ENCODE measurements around the gene ELMO1.

The ELMO1 gene

GRCh38 chr7:37368540-37368939 is 80.1 kb downstream of the ELMO1 start:
- DNase-seq (ENCODE audit: low read depth in 2 of 2), result no peak

DNA sequence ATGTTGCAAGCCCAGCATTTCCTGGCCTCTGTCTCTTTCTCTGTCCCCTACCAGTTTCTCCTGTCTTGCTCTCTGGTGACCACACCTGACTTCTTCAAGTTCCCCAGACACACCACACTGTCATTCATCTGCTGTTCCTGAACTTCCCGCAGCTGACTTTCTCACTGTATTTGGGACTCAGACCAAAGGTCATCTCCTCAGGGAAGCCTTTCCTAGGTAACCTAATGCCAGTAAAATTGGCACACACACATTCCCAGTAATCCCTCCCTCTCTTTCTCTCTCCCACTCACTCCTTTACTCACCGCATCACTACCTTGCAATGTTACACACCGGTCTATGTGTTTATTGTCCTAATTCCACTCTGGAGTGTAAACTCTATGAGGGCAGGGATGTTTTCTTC is 81.7 kb downstream of the ELMO1 start:
- DNase-seq (ENCODE audit: low read depth in 2 of 2), result no peak

GRCh38 chr7:37366445-37366844 is 82.2 kb downstream of the ELMO1 start:
- DNase-seq (ENCODE audit: low read depth in 2 of 2), result no peak

DNA sequence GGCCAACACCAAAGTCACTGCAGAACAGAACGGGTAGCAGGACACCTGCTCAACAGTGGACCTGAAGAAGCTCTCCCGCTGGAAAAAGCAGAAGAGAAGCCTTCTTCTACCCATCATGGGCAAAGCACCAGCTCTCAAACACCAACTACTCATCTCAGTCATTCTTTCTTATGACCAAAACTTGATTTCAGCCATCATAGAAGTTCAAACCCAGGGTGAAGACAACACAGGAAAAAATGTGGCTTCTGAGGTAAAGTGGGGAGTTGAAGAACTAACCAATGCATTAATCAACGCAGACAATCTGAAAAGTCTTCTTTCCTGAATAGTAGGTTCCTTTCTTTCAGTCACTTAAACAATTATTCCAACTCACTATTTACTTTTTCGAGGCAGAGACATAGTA is 83.3 kb downstream of the ELMO1 start:
- DNase-seq (ENCODE audit: low read depth in 2 of 2), result no peak

DNA sequence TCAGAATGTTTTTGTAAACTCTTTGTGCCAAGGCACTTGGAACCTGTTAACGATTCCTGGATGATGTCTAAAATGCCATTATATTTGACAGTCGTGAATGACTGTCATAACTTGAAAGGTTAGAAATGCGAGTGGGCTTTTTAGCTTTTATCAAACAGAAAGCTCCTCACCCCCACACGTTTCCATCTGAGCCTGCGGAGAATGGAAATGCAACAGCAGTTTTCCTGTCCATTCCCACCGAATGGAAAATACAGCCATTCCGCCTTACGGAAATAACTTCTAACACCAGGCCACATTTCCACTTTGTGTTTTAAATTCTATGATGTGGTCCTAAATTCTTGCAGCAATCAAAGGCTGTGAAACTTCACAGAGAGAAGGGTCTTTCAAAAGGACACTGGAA is 83.8 kb downstream of the ELMO1 start:
- DNase-seq (ENCODE audit: low read depth in 2 of 2), result no peak

DNA sequence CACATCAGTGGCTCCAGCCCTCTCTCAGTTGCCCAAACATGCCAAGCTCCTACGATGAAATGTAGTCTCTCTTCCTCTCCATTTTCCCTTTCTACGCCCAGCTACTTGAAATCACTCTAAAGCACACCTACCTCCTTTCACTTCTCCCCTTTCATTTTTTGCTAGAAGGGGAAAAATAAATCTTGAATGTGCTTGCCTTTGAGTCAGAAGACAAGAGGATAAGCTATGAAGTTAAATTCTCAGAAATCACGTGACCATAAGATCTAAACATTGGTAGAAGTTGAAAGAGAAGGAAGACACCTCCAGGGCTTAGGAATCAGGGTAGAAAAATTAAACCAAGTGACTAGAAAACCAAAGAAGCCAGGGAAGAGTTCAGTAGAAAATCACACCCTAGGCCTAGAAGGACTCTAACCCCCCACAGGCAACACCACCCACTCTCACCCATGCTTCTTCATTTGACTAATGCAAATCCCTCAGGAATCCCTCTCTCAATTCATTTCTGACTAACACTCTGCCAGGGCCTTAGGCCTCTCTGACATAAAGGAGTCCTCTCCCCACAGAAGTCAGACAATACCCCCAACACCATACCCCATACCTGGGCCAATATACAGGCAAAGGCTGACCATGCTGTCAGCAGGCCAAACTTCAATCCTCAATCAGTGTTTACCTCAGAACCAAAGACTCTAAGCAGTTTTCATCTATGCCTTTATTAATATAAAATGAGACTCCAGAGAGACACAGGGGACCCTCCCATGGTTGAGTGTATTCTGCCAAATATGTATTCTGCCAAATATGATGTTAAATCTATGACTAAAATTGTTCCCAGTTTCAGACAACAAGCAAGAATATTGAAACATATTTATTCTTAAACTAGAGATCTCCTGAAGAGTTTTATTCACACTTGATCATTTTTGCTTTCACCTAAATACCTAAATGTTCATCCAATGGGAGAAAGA is 84.8 kb downstream of the ELMO1 start:
- no peak for DNase-seq (ENCODE audit: low read depth in 2 of 2)

DNA sequence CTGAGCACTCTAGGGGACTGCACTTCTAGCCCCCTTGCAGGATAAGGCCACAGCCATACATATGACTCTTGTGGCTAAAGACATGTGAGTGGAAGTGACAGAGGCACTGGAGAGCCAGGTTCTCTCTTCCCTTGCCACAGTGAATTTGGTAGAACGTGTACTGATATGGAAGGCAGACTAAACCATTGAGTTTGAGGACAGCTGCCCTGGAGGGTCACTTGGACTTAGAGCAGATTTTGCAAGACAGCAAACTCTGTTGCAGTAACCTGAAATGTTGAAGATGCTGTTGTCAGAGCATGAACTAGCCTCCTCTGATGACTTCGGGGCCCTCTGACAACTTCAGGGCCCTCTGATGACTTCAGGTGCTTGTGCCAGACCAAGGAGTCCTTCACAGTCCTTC is 85.9 kb downstream of the ELMO1 start:
- no peak for DNase-seq (ENCODE audit: low read depth in 2 of 2)

GRCh38 chr7:37360484-37360883 is 88.2 kb downstream of the ELMO1 start:
- no peak for DNase-seq (ENCODE audit: low read depth in 2 of 2)

DNA sequence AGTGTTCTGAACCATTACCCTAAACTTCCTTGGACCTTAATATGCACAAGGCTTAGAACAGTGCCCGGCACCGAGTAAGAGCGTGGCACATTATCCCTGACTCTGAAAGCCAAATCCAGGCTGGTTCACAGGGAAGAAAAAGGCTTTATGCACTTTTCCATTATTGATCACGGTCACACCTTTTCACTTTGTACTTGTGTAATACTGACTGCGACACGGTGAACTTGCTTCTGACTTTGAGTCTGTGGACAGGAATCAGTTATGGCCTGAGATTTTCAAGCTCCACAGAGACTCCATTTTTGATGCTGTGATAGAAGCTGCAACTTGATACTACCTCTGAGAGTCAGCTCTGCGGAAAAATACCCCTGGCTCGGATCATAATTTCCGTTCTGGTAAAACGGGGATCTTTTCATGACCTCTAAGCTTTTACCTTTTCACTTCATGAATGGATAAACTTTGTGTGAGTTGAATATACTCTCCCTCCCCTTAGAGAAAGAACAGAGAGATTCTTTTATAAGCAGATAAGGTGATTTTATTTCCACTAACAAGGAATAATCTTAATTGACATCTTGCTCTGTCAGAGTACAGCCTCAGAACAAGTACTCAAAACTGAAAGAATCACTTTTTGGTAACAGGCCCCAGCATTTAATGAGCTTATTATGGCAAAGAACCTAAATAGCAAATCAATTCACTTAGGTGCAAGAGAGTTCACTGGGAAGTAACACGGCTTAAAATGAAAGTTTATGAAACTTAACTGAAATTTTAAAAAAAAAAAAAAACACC is 88.8 kb downstream of the ELMO1 start:
- no peak for DNase-seq (ENCODE audit: low read depth in 2 of 2)

DNA sequence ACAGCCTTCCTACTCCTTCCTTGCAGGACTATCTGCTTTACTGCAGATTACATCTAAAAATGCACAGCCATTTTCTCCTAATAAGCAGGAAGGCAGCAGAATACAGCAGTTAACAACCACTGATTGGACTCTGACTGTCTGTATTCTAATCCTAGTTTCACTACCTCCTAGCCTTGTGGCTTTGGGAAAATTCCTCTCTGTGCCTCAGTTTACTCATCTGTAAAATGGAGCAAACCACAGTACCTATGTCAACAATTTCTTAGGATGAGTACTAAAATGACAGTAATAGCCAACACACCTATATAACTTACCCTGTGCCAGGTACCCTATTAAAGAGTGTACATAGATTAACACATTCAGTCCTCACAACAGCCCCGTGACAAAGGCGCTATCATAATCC is 89.5 kb downstream of the ELMO1 start:
- DNase-seq (ENCODE audit: low read depth in 2 of 2), result no peak

- DNase-seq (ENCODE audit: low read depth in 2 of 2), result no peak
Observed at GRCh38 chr7:37357637-37357996, 91.0 kb downstream of the ELMO1 start.

GRCh38 chr7:37356911-37357636 is 91.6 kb downstream of the ELMO1 start:
- DNase-seq (ENCODE audit: low read depth in 2 of 2), result no peak

GRCh38 chr7:37354656-37355131 is 94.0 kb downstream of the ELMO1 start:
- DNase-seq (ENCODE audit: low read depth in 2 of 2), result peak; percentile 47 to 58

DNA sequence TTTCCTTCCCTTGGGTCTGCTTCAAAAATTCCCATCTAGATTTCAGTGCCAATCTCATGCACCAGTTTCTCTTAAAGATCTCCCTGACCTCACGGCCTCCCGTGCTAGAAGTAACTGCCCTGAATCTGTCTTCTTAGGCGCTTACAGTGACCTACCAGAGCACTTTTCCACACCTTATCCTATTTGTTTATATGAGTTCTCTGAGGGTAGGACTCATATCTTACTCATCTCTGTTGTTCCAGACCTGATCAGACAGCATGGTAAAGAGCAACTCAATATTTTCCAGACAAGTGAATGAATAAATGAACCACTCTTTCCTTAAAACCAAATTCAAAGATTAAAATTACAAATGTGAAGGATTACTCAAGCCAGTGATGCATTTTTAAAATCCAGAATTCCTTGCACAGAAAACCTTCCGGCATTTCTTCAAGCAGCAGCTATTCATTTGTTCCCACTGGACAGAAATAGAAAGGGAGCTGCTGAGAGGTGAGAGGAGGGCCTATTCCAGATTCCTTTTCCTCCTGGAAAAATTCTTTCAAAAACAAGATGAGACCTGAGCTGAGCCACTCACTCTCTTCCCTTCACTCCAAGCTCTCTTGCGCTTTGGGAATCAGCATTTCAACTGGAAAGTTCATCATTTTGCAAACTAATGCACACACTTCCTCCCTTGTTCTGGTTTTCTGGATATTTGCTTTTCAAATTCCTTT is 94.6 kb downstream of the ELMO1 start:
- DNase-seq (ENCODE audit: low read depth in 2 of 2), result no peak

- DNase-seq (ENCODE audit: low read depth in 2 of 2), result peak; percentile 39 to 61
Observed at GRCh38 chr7:37352974-37353948, 95.4 kb downstream of the ELMO1 start.

DNA sequence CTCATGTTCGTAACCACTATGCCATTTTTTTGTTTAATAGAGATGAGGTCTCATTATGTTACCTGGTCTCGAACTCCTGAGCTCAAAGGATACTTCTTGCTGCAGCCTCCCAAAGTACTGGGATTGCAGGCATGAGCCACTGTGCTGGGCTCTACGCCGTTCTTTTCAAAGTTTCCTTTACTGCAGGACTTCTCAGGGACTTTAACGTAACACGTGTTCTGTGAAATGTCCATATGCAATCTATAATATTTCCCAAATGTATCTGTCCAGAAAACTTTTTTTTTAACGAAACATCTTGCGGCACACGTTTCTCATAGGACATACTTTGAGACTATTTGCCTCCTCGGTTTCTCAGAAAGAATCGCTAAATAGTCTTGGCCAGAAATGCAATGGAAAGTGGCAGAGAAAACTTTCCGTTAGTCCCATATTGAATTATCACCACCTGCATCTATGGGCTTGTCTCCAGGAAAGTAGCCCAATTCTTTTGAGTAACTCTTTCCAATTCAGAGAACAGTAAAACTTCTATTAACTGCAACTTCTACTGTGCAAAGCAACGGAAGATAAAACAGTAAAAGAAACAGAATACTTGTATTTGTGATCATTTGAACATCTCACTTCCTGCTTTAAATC is 96.3 kb downstream of the ELMO1 start:
- DNase-seq (ENCODE audit: low read depth in 2 of 2), result no peak

DNA sequence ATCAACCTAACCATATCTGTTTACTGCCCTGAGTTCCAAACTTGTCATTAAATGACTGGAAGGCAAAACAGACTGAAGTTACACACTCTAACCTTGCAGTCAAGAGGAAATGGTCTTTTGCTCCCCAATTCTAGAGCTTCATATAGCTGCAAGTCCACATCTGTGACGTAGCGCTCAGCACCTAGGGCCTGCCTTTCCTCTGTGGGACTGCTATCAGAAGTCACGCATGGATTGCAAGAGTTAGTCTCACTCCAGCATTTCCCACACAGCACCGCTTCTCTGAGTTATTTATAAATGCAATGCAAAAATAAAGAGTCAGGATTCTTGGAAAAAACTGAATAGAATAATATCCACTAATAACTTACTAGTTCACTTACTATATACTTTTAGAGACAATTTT is 96.9 kb downstream of the ELMO1 start:
- no peak for DNase-seq (ENCODE audit: low read depth in 2 of 2)

DNA sequence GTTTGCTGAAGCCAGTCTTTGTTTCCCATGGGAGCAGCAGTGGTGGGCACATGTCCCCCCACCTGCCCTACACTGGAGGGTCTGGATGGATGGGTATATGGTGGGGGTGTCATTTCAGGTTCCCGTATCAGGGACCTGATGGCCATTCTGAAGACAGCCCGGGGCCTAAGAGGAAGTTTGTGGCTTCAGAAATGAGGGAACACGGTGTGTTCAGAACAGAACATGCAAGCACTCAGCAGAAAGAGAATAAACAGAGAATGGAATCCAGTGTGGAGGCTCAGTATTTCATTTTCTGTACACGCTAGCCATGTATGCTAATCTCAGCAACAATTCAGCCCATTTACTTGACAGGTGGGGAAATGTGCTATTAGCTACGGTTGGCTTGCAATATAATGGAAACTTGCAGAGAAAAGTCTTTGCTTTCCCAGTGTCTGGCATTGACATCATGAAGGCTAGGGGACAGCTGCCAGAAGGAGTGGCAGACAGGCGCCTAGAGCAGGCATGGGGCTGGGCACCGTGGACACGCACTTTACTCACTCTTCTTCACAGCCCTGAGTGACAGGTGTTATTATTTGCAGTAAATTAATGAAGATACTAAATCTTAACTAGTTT is 98.6 kb downstream of the ELMO1 start:
- DNase-seq (ENCODE audit: low read depth in 2 of 2), result no peak

DNA sequence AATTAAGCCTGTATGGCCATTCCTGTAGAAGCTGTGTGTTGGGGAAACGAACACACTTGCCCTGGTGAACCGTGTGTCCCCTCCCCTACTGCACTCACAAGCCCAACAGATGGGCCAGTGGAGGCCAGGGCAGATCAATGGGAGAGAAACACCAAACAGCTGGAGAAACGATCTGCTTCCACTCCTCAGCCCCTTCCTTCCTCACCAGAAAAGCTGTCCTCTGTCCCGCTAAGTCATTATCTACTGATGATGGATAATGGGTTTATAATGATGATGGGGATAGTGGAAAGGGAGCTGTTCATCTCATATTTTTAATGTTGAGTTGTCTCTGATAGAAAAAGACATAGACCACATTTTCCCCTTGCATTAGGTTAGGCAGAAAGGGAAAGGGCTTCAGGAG is 99.7 kb downstream of the ELMO1 start:
- no peak for DNase-seq (ENCODE audit: low read depth in 2 of 2)
